ENCODE measurements around the gene UFSP1.

GRCh38 chr7:100839361-100839760 lies 50.2 kb downstream of the UFSP1 start:
- TF ChIP-seq REST (IDR thresholded peaks at IDR 0.05; ENCODE audit: borderline replicate concordance) (no peak), EZH2 (IDR thresholded peaks at IDR 0.05; ENCODE audit: borderline replicate concordance, insufficient read depth, low read length, poor library complexity, severe bottlenecking) (no peak)
